ENCODE data around the gene CDSN. TPM values are rescaled to one million over a fixed set of nuclear protein-coding genes. Genes with fewer than 3 reads are reported as not detected.

Gene CDSN, protein sequence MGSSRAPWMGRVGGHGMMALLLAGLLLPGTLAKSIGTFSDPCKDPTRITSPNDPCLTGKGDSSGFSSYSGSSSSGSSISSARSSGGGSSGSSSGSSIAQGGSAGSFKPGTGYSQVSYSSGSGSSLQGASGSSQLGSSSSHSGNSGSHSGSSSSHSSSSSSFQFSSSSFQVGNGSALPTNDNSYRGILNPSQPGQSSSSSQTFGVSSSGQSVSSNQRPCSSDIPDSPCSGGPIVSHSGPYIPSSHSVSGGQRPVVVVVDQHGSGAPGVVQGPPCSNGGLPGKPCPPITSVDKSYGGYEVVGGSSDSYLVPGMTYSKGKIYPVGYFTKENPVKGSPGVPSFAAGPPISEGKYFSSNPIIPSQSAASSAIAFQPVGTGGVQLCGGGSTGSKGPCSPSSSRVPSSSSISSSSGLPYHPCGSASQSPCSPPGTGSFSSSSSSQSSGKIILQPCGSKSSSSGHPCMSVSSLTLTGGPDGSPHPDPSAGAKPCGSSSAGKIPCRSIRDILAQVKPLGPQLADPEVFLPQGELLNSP
- under 1 TPM in 1 of 9 donors, not detected in 8; 0.56 TPM for total RNA-seq
- under 1 TPM in 1 of 2 donors, not detected in 1; 0.15 TPM for polyA plus RNA-seq
- long read RNA-seq, donor 1, result 0 reads
- long read RNA-seq, donor 2, result 0 reads
- long read RNA-seq, donor 3, result 0 reads

GRCh38 chr6:31120151-31120915, at the start of gene CDSN:
Gene CDSN (minus strand): TSS chr6:31120446. CDS start chr6:31120419, 27 bp downstream.
- WGBS, 4 donors, result 89 to 91% (median 90%) methylated on average over 24 to 26 of the region's 26 CpGs
- Histone ChIP-seq H3K4me3 (no peak within 1 kb of the TSS), H3K36me3 (no peaks in the 10 kb centered on the region), H3K9me3 (no peaks in the 10 kb centered on the region), H3K27ac (no peak within 1 kb of the TSS), H3K27me3 (no peaks in the 10 kb centered on the region), H3K4me1 (peaks cover 10 to 55% (median 35%) of the 10 kb centered on the region in 12 donors)
- DNase-seq (peak in 1 of 5 donors; percentile 62), ATAC-seq (no peak)
- no peak for TF ChIP-seq CTCF (IDR thresholded peaks at IDR 0.05)
- no peak for TF ChIP-seq POLR2A (IDR thresholded peaks at IDR 0.05)
- intact Hi-C loops (cut with DNase I), result no loop called here

DNA sequence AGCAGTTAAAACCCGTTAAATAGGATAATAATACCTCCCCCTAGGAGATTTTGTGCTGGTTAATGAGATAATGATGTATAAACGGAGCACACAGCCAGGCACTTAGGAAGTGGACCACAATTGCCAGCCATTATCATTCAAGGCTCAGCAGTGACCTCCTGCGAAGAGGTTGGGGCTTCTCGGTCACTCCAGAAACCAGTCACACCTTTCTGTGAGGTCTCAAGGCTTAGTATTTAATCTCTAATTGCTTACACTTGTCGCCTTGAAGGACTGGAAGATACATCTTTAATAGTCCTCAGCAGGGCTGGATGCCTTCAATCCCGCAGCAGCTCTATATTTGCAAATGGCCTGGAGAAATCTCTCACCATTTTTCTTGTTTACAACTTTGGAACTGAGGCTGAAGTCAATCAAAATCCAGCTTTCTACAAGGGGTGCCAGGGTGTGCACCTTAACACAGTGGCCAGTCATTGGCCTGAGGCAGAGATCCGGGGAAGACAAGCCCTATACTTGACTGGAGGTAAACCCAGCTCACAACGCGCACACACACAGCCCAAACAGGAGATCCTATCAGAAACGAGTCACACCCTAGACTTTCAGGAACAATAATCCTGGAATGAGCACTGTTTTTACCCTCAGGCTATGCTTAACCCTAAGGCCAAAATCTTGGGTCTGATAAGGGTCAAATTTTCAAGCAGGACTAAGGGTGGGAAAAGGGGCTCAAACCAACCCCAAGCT, 49.0 kb upstream of the CDSN start:
- TF ChIP-seq CTCF (IDR thresholded peaks at IDR 0.05), result no peak
- no peak for TF ChIP-seq POLR2A (IDR thresholded peaks at IDR 0.05)
- Histone ChIP-seq H3K4me3 (no peak overlapping the region), H3K27ac (no peak overlapping the region), H3K27me3 (no peaks in the 10 kb centered on the region), H3K9me3 (no peaks in the 10 kb centered on the region), H3K36me3 (no peaks in the 10 kb centered on the region), H3K4me1 (peaks cover 0 to 12% (median 0%) of the 10 kb centered on the region in 12 donors)
- 78 to 80% (median 79%) methylated on average over 10 of the region's 10 CpGs for WGBS, 4 donors
- ATAC-seq (no peak), DNase-seq (no peak)
- intact Hi-C loops (cut with DNase I), result no loop called here

GRCh38 chr6:31168606-31169005, 48.4 kb upstream of the CDSN start:
- WGBS, 4 donors, result 63 to 81% (median 77%) methylated on average over 3 of the region's 3 CpGs
- TF ChIP-seq CTCF (IDR thresholded peaks at IDR 0.05) (no peak), POLR2A (IDR thresholded peaks at IDR 0.05) (no peak)

More at GRCh38 chr6:31168606-31169005, 48.4 kb upstream of the CDSN start:
- ATAC-seq (no peak), DNase-seq (no peak)
- Histone ChIP-seq H3K36me3 (peaks cover 0 to 3% (median 0%) of the 10 kb centered on the region in 9 donors), H3K4me1 (peaks cover 0 to 11% (median 0%) of the 10 kb centered on the region in 12 donors), H3K9me3 (no peaks in the 10 kb centered on the region), H3K27me3 (no peaks in the 10 kb centered on the region), H3K27ac (no peak overlapping the region), H3K4me3 (no peak overlapping the region)
- intact Hi-C loops (cut with DNase I), result no loop called here

All from heart left ventricle (tissue), 16 donors.